Measurements from ENCODE around the gene NPY4R. TPM values are rescaled to one million over a fixed set of nuclear protein-coding genes. Genes with fewer than 3 reads are reported as not detected.

NPY4R gene, protein sequence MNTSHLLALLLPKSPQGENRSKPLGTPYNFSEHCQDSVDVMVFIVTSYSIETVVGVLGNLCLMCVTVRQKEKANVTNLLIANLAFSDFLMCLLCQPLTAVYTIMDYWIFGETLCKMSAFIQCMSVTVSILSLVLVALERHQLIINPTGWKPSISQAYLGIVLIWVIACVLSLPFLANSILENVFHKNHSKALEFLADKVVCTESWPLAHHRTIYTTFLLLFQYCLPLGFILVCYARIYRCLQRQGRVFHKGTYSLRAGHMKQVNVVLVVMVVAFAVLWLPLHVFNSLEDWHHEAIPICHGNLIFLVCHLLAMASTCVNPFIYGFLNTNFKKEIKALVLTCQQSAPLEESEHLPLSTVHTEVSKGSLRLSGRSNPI
- 31.8 to 57.9 TPM (median 44.7 TPM) in 5 replicates for total RNA-seq (2022; extraction: Qiagen RNA extraction; ENCODE audit: low read depth)

DNA sequence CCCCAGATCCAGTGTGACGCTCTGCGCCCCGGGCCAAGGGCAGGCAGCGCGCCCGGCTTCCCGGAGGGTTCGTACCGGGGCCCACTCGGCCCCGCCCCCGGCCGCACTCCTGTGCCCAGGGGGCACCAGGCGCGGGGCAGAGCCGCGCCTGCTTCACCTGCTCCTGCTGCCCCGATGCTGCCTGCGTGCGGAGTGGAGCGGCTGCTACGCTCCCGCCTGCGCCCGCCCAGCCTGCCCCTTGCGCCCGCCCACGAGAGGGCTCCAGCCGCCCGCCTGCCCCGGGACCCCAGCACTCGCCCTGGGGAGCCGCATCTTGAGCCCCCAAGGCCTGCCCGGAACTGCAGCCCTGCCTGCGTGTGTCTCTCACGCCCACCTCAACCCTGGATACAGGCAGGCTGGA lies at the start of gene NPY4R:
NPY4R (minus strand) TSS at position 194 of the 400 bp plus-strand sequence. CDS start 3,323 bp downstream, outside the sequence.

Other genes starting within 250 kb of the NPY4R start
- gene ANTXRL, start 179.0 kb downstream of the NPY4R start, total RNA-seq (2022; extraction: Qiagen RNA extraction; ENCODE audit: low read depth): 0.14 to 0.49 TPM (median 0.37 TPM) in 4 of 5 replicates, not detected in the other
- gene ANXA8L1, start 90.2 kb downstream of the NPY4R start, total RNA-seq (2022; extraction: Qiagen RNA extraction; ENCODE audit: low read depth): 98.4 to 133 TPM (median 107 TPM) in 5 replicates
- 18.5 to 45.5 TPM (median 38.5 TPM) in 5 replicates for gene GPRIN2, start 90.7 kb upstream of the NPY4R start, total RNA-seq (2022; extraction: Qiagen RNA extraction; ENCODE audit: low read depth)
- gene SYT15, start 113.2 kb upstream of the NPY4R start, total RNA-seq (2022; extraction: Qiagen RNA extraction; ENCODE audit: low read depth): 2.0 to 3.9 TPM (median 2.3 TPM) in 5 replicates

Data from A549 treated with ZK216348 at 1 μM for 4 hours (cell line).